ENCODE measurements around the gene CACNA1H. TPM values are rescaled to one million over a fixed set of nuclear protein-coding genes. Genes with fewer than 3 reads are reported as not detected.

Gene CACNA1H
- 2.5 TPM for total RNA-seq
- long read RNA-seq, partial matches to known transcripts = 6 of 12 reads
- long read RNA-seq, other reads (novel, unspliced or antisense) = 6 of 12 reads

- Histone ChIP-seq H3K4me1 (peaks cover 29% of the 10 kb centered on the region), H3K9me3 (replicated peaks) (peaks cover under 1% of the 10 kb centered on the region), H3K4me3 (peak within 1 kb of the TSS; percentile 62), H3K36me3 (no peaks in the 10 kb centered on the region), H3K27ac (replicated peaks) (peak within 1 kb of the TSS; percentile 56), H3K27me3 (ENCODE audit: low read depth) (peaks cover 94% of the 10 kb centered on the region)
- peak; percentile 34 for DNase-seq
- intact Hi-C loops (cut with micrococcal nuclease) = no loop called here
- peak; percentile 43 for TF ChIP-seq CTCF (IDR thresholded peaks at IDR 0.05; ENCODE audit: borderline replicate concordance)
These were observed at the start of gene CACNA1H for GRCh38 chr16:1152651-1153259. TSS of gene CACNA1H (plus strand) at chr16:1153106. CDS start at chr16:1153738, 632 bp downstream.

GRCh38 chr16:1103636-1103980, 49.3 kb upstream of the CACNA1H start:
- H3K9me3 ChIP-seq (replicated peaks) = no peaks in the 10 kb centered on the region
- H3K4me1 ChIP-seq = peaks cover 17% of the 10 kb centered on the region
- no peak overlapping the region for H3K4me3 ChIP-seq
- intact Hi-C loops (cut with micrococcal nuclease) = no loop called here
- no peaks in the 10 kb centered on the region for H3K36me3 ChIP-seq
- no peak overlapping the region for H3K27ac ChIP-seq (replicated peaks)
- TF ChIP-seq CTCF (IDR thresholded peaks at IDR 0.05; ENCODE audit: borderline replicate concordance) = no peak
- H3K27me3 ChIP-seq (ENCODE audit: low read depth) = peaks cover 91% of the 10 kb centered on the region
- DNase-seq = no peak

DNA sequence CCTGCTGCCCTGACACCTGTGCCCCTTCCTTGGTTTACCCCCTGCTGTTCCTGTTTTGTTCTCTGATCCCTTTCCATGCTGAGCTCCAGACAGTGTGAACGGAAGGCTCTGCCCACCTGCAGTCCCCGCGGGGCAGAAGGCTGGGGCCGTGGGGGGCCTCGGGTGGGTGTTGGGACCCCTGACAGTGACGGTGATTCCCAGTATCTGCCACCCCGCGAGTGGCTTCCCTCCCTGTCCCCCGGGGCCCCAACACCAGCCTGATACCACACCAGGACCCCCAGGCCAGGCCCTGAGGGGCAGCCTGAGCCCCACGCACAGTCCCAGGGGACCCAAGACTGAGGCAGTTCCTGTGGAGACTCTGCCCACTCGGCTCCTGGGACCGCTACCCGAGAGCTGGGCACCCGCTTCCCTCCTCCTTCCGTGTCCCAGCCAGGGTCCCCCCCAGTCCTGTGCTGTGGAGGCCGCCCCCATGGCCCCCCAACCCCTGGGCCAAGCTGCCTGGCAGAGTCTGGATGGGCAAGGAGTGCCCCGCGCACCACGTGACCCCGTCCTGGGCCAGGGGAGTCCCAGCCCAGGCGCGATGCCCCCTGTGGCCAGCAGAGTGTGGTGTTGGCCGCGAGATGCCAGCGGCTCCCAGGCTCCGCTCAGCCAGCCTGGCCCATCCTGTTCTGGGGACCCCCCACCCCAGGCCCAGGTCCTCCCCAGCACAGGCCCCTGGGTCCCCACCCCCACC, 46.9 kb upstream of the CACNA1H start:
- Histone ChIP-seq H3K27ac (replicated peaks) (no peak overlapping the region), H3K27me3 (ENCODE audit: low read depth) (peaks cover 96% of the 10 kb centered on the region), H3K36me3 (no peaks in the 10 kb centered on the region), H3K4me1 (peaks cover 7% of the 10 kb centered on the region), H3K4me3 (no peak overlapping the region), H3K9me3 (replicated peaks) (no peaks in the 10 kb centered on the region)
- DNase-seq = peak; percentile 47
- TF ChIP-seq CTCF (IDR thresholded peaks at IDR 0.05; ENCODE audit: borderline replicate concordance) = peak; percentile 84
- intact Hi-C loops (cut with micrococcal nuclease) = no loop called here

- Histone ChIP-seq H3K9me3 (replicated peaks) (no peaks in the 10 kb centered on the region), H3K27ac (replicated peaks) (no peak overlapping the region), H3K4me3 (no peak overlapping the region), H3K4me1 (peaks cover 7% of the 10 kb centered on the region), H3K27me3 (ENCODE audit: low read depth) (peaks cover 96% of the 10 kb centered on the region), H3K36me3 (no peaks in the 10 kb centered on the region)
- intact Hi-C loops (cut with micrococcal nuclease) = no loop called here
- DNase-seq = no peak
- TF ChIP-seq CTCF (IDR thresholded peaks at IDR 0.05; ENCODE audit: borderline replicate concordance) = no peak
These were observed 46.2 kb upstream of the CACNA1H start for GRCh38 chr16:1106659-1107058.

GRCh38 chr16:1107141-1107540, 45.8 kb upstream of the CACNA1H start:
- TF ChIP-seq CTCF (IDR thresholded peaks at IDR 0.05; ENCODE audit: borderline replicate concordance) = no peak
- DNase-seq = no peak
- H3K27ac ChIP-seq (replicated peaks) = no peak overlapping the region
- H3K9me3 ChIP-seq (replicated peaks) = no peaks in the 10 kb centered on the region
- H3K36me3 ChIP-seq = no peaks in the 10 kb centered on the region
- no peak overlapping the region for H3K4me3 ChIP-seq
- peaks cover 96% of the 10 kb centered on the region for H3K27me3 ChIP-seq (ENCODE audit: low read depth)
- peaks cover 7% of the 10 kb centered on the region for H3K4me1 ChIP-seq
- intact Hi-C loops (cut with micrococcal nuclease) = no loop called here
